Stomach (tissue), 19 donors: ENCODE results near the gene CD320. TPM values are rescaled to one million over a fixed set of nuclear protein-coding genes. Genes with fewer than 3 reads are reported as not detected.
"Not testable (repeated sequence)": the region's sequence is repeated elsewhere in the genome, so short reads cannot be mapped to it uniquely, and the experiment has no call there.

ENCODE experiments used
- DNase-seq, 2 donors: peaks; one replicate each; pipeline versions ENCODE4 v3.0.0 to v3.0.0-alpha.2; 2013 to 2019
- H3K27ac ChIP-seq, 5 donors: fragments of 200-600 bp in 4 of 5; sonication (generic) in 4 of 5; one replicate each; pipeline ENCODE4 v1.5.1; 2013 to 2019; ENCODE audit warnings: mild to moderate bottlenecking in 1 of 5, moderate library complexity in 1 of 5
- H3K27me3 ChIP-seq, 3 donors: fragments of 200-600 bp; sonication (generic); one replicate each; pipeline ENCODE4 v1.5.1; 2017 to 2019; ENCODE audit warnings: mixed run types in 1 of 3
- H3K36me3 ChIP-seq, 4 donors: fragments of 200-600 bp; sonication (generic); 1 replicate in 3 of 4; 2 replicates in 1 of 4; pipeline ENCODE4 v1.5.1; 2016 to 2019
- H3K4me1 ChIP-seq, 4 donors: fragments of 200-600 bp; sonication (generic); one replicate each; pipeline ENCODE4 v1.5.1; 2016 to 2019
- H3K4me3 ChIP-seq, 4 donors: fragments of 200-600 bp; sonication (generic) in 3 of 4; one replicate each; pipeline ENCODE4 v1.5.1; 2016 to 2019; ENCODE audit warnings: mild to moderate bottlenecking in 1 of 4
- H3K9me3 ChIP-seq, 4 donors: fragments of 200-600 bp; sonication (generic); one replicate each; pipeline ENCODE4 v1.5.1; 2016 to 2019
- EP300 ChIP-seq: sonication (generic); formaldehyde crosslinking; IDR thresholded peaks from one replicate; pipeline ENCODE4 v1.6.1; 2017; ENCODE audit warnings: antibody characterized with exemption
- POLR2A ChIP-seq, 4 donors: fragments of 450-650 bp; IDR thresholded peaks; one replicate each; pipeline ENCODE4 v1.6.1; 2016; ENCODE audit warnings: antibody characterized with exemption in 4 of 4, control low read depth in 2 of 4, mild to moderate bottlenecking in 1 of 4, moderate library complexity in 1 of 4
- POLR2AphosphoS5 ChIP-seq, 3 donors: sonication (generic); formaldehyde crosslinking; IDR thresholded peaks; one replicate each; pipeline ENCODE4 v1.6.1; 2016; ENCODE audit warnings: antibody characterized with exemption in 3 of 3
- WGBS, 5 donors: extraction: QIAGEN DNeasy Blood & Tissue Kit in 3 of 5; methylation state at CpG; one replicate each; pipeline versions ENCODE4 v1.1.5 to v1.1.7; 2013 to 2018; 5-methylcytosine and 5-hydroxymethylcytosine counted together
- intact Hi-C: fragments of 100-400 bp; cut with DNase I; formaldehyde crosslinking; loops from one replicate; pipeline ENCODE4 v1.15.1; 2023; ENCODE audit warnings: low total_unique reads
- long read RNA-seq, 10 donors: transcript quantifications; one replicate each; lab custom pipeline, GENCODE V29; 2026
- polyA plus RNA-seq, 3 donors: library from polyadenylated mRNA; stranded (reverse); fragments of 200-250 nt; gene quantifications; one replicate each; pipeline ENCODE4 v1.2.3, GENCODE V29; 2013
- total RNA-seq, 5 donors: library from RNA; depleted of rRNA; stranded (reverse); fragments of >200 nt; gene quantifications; one replicate each; pipeline versions ENCODE4 v1.1.0 to v1.2.3, GENCODE V29; 2014 to 2016
- TF ChIP-seq, protein P1 (sequence below), 7 experiments: fragments of 450-650 bp in 4 of 7; fragments of 200-600 bp in 3 of 7; sonication (generic) in 3 of 7; IDR thresholded peaks; one replicate each; pipeline ENCODE4 v1.5.1; 2016 to 2019; ENCODE audit warnings: antibody characterized with exemption in 7 of 7, control low read depth in 2 of 7, mild to moderate bottlenecking in 1 of 7
- donor health status: healthy with polysubstance abuse.
- donor health status: Bipolar disorder and iron deficiency.
- donor health status: healthy.

Gene CD320
- total RNA-seq (100 to 1,000 TPM in 1 of 5 donors, 10 to 100 TPM in 4; 13.0 to 108 (median 19.1) TPM), polyA plus RNA-seq (10 to 100 TPM; 24.7 to 32.1 (median 27.0) TPM)
- long read RNA-seq, donor 1, transcript CD320-201 (5 exons, 1,250 nt): major isoform, 7 of 7 reads
- long read RNA-seq, donor 1, partial matches to known transcripts: 0 of 7 reads
- long read RNA-seq, donor 1, other reads (novel, unspliced or antisense): 0 of 7 reads
- long read RNA-seq, donor 2, transcript CD320-201 (5 exons, 1,250 nt): major isoform, 12 of 13 reads
- long read RNA-seq, donor 2, partial matches to known transcripts: 0 of 13 reads
- long read RNA-seq, donor 2, other reads (novel, unspliced or antisense): 0 of 13 reads
- long read RNA-seq, donor 3, transcript CD320-201 (5 exons, 1,250 nt): major isoform, 13 of 13 reads
- long read RNA-seq, donor 3, partial matches to known transcripts: 0 of 13 reads
- long read RNA-seq, donor 3, other reads (novel, unspliced or antisense): 0 of 13 reads
- long read RNA-seq, donor 4, partial matches to known transcripts: 0 of 2 reads
- long read RNA-seq, donor 4, other reads (novel, unspliced or antisense): 0 of 2 reads
- long read RNA-seq, donor 5, transcript CD320-201 (5 exons, 1,250 nt): major isoform, 18 of 19 reads
- long read RNA-seq, donor 5, partial matches to known transcripts: 0 of 19 reads
- long read RNA-seq, donor 5, other reads (novel, unspliced or antisense): 0 of 19 reads
- long read RNA-seq, donor 6, transcript CD320-201 (5 exons, 1,250 nt): major isoform, 40 of 42 reads
- long read RNA-seq, donor 6, partial matches to known transcripts: 0 of 42 reads
- long read RNA-seq, donor 6, other reads (novel, unspliced or antisense): 0 of 42 reads
- long read RNA-seq, donor 7, transcript CD320-201 (5 exons, 1,250 nt): major isoform, 11 of 15 reads
- long read RNA-seq, donor 7, partial matches to known transcripts: 0 of 15 reads
- long read RNA-seq, donor 7, other reads (novel, unspliced or antisense): 0 of 15 reads
- long read RNA-seq, donor 8, transcript CD320-201 (5 exons, 1,250 nt): major isoform, 20 of 21 reads
- long read RNA-seq, donor 8, partial matches to known transcripts: 0 of 21 reads
- long read RNA-seq, donor 8, other reads (novel, unspliced or antisense): 0 of 21 reads
- long read RNA-seq, donor 9, transcript CD320-201 (5 exons, 1,250 nt): major isoform, 13 of 19 reads
- long read RNA-seq, donor 9, partial matches to known transcripts: 5 of 19 reads
- long read RNA-seq, donor 9, other reads (novel, unspliced or antisense): 0 of 19 reads
- long read RNA-seq, donor 10, transcript CD320-201 (5 exons, 1,250 nt): major isoform, 9 of 9 reads
- long read RNA-seq, donor 10, partial matches to known transcripts: 0 of 9 reads
- long read RNA-seq, donor 10, other reads (novel, unspliced or antisense): 0 of 9 reads

DNA sequence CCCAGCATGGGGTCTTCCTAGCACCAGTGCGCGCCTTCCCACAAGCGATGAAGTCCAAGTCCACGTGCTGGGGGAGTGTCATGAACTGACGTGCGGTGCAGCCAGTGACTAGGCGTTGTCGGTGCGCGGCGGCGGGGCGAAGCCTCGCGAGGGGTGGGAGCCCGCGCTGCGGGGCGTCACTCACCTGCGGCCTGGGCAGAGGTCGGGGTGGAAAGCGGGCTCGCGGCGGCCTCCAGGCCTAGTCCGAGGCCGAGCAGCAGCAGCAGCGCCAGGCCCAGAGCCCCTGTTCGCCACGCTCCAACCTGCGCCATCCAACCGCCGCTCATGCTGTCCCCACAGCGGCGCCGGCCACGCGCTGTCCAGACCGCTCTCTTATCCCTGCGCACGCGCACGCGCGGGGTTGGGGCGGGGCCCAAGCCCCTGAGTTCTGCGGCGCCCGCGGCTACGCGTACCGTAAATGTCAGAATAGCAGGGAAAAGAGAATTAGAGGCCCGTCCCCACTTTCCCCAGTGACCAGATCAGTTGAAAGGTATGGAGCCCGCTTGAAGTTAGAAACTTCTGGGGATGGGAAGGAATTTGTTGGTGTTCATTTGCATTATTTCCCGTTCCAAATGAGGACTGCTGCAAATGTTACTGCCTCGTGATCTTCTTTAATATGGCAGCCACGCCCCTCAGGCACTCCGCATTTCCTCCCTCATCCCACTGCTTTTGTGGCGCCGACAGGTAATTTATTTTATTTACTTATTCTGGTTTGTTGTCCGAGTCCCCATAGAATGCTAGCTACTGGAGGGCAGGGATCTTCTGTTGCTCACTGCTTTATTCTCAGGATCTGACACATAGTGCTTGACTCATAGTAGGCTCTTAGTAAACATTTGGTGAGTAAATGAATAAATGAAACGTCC lies at the start of gene CD320:
Gene CD320 (minus strand): TSS at position 394 of the 902 bp plus-strand sequence. CDS start 68 bp downstream, at position 326.
- Histone ChIP-seq H3K9me3 (no peaks in the 10 kb centered on the region), H3K4me3 (peak within 1 kb of the TSS; percentile 58 to 70 (median 64)), H3K4me1 (peaks cover 27 to 44% (median 39%) of the 10 kb centered on the region in 4 donors), H3K36me3 (peaks cover 20 to 49% (median 44%) of the 10 kb centered on the region in 4 donors), H3K27ac (peak within 1 kb of the TSS; percentile 52 to 87 (median 80)), H3K27me3 (no peaks in the 10 kb centered on the region)
- TF ChIP-seq POLR2AphosphoS5 (IDR thresholded peaks at IDR 0.05): peak; percentile 33 to 91 (median 66)
- TF ChIP-seq, protein P1, sequence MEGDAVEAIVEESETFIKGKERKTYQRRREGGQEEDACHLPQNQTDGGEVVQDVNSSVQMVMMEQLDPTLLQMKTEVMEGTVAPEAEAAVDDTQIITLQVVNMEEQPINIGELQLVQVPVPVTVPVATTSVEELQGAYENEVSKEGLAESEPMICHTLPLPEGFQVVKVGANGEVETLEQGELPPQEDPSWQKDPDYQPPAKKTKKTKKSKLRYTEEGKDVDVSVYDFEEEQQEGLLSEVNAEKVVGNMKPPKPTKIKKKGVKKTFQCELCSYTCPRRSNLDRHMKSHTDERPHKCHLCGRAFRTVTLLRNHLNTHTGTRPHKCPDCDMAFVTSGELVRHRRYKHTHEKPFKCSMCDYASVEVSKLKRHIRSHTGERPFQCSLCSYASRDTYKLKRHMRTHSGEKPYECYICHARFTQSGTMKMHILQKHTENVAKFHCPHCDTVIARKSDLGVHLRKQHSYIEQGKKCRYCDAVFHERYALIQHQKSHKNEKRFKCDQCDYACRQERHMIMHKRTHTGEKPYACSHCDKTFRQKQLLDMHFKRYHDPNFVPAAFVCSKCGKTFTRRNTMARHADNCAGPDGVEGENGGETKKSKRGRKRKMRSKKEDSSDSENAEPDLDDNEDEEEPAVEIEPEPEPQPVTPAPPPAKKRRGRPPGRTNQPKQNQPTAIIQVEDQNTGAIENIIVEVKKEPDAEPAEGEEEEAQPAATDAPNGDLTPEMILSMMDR (IDR thresholded peaks at IDR 0.05): no peak
- intact Hi-C loops: no loop called here
- peak; percentile 93 to 96 for DNase-seq
- 0 to 1% (median 0%) methylated on average over 31 to 63 of the region's 63 CpGs for WGBS, 5 donors

DNA sequence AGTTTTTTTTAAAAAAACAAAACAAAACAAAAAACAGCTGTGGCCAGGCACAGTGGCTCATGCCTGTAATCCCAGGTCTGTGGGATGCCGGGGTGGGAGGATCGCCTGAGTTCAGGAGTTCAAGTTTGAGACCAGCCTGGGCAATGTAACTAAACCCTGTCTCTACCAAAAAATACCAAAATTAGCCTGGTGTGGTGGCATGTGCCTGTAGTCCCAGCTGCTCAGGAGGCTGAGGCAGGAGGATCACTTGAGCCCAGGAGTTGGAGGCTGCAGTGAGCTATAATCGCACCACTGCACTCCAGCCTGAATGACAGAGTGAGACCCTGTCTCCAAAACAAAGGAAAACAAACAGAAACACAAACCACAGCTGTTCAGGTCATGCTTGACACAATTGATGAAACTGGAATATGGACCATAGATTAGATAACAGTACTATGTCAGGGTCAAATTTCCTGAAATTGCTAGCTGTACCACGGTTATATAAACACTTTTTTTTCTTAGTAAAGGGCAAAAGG lies 48.9 kb upstream of the CD320 start:
- H3K36me3 ChIP-seq: no peaks in the 10 kb centered on the region
- H3K4me3 ChIP-seq: no peak overlapping the region
- no peak overlapping the region for H3K27ac ChIP-seq
- peaks cover 27 to 50% (median 44%) of the 10 kb centered on the region in 4 donors for H3K4me1 ChIP-seq
- 62 to 71% (median 67%) methylated on average over 4 of the region's 4 CpGs for WGBS, 5 donors
- DNase-seq: no peak
- intact Hi-C loops: loop anchor here (5.0 kb wide), 1 partner anchor 35 kb away; the partner anchor contains the start of gene RAB11B
- TF ChIP-seq POLR2A (IDR thresholded peaks at IDR 0.05) (no peak), POLR2AphosphoS5 (IDR thresholded peaks at IDR 0.05) (no peak), EP300 (no peak)
- TF ChIP-seq, protein P1 (IDR thresholded peaks at IDR 0.05): no peak
- no peaks in the 10 kb centered on the region for H3K9me3 ChIP-seq
- H3K27me3 ChIP-seq: peaks cover 0 to 8% (median 0%) of the 10 kb centered on the region in 3 donors

DNA sequence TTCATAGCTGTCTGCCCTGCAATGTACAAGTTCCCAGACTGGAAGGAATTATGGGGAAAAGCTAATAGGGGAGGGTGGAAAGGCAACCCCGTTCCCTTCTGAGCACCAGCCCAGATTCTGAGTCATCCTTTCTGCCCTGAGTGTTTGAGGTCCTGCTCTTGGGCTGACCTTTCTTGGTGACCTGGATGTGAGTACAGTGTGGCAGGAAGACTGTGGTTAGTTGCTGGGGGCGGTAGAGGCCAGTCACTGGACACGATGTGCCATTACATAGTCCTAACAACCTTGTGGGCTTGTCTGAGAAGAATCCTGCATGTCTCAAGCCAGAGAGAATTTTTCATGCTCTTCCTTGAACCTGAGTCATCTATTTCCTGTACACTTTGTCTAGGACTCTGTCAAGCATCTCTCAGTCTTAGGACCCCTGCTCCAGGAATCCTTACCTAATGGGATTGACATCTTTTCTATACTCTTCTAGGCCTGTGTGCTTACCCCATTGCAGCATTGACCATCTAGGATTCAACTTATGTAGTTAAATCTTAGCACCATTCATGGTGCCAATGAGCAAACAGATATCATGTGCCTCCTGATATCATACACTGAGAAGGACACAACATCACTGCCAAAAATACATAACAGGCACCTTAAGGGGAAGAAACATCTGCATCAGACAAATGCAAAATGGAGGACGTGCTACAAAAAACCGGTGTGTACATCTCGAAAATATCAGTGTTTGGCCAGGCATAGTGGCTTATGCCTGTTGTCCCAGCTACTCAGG lies 47.7 kb upstream of the CD320 start:
- Histone ChIP-seq H3K27me3 (peaks cover 0 to 15% (median 0%) of the 10 kb centered on the region in 3 donors), H3K9me3 (no peaks in the 10 kb centered on the region), H3K36me3 (no peaks in the 10 kb centered on the region), H3K4me3 (no peak overlapping the region), H3K4me1 (peaks cover 20 to 42% (median 34%) of the 10 kb centered on the region in 4 donors), H3K27ac (peak overlapping the region; percentile 7 to 69 (median 57))
- intact Hi-C loops: loop anchor here (5.0 kb wide), 1 partner anchor 36 kb away; the partner anchor contains the start of gene RAB11B
- no peak for DNase-seq
- WGBS, 5 donors: 57 to 69% (median 64%) methylated on average over 6 of the region's 6 CpGs
- TF ChIP-seq, protein P1 (IDR thresholded peaks at IDR 0.05): no peak
- TF ChIP-seq POLR2AphosphoS5 (IDR thresholded peaks at IDR 0.05): peak in 2 of 3 donors; percentile 41 to 82

DNA sequence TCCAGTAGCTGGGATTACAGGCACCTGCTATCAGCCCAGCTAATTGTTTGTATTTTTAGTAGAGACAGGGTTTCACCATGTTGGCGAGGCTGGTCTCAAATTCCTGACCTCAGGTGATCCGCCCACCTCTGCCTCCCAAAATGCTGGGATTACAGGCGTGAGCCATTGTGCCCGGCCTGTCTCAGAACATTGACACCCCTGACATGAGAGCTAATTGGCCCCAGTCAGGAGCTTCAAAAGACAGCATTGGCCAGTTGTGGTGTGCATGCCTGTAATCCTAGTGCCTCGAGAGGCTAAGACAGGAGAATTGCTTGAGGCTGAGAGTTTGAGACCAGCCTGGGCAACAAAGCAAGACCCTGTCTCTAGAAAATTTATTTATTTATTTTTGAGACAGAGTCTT lies 44.7 kb upstream of the CD320 start:
- not testable (repeated sequence) for DNase-seq

More for the DNA sequence above, 44.7 kb upstream of the CD320 start:
- H3K36me3 ChIP-seq, H3K4me3 ChIP-seq, intact Hi-C loops, H3K9me3 ChIP-seq: not testable (repeated sequence)
- WGBS, 5 donors: 25 to 54% (median 38%) methylated on average over 2 to 5 of the region's 5 CpGs; no CpG with 5 or more reads in 1 of the 5 donors
- Histone ChIP-seq H3K27me3 (peaks cover 0 to 20% (median 0%) of the 10 kb centered on the region in 3 donors), H3K4me1 (peaks cover 20 to 42% (median 35%) of the 10 kb centered on the region in 4 donors), H3K27ac (peak overlapping the region in 2 of 5 donors; percentile 20 to 29)
